Stimulated activated CD8-positive, alpha-beta memory T cell treated with anti-CD3 and anti-CD28 coated beads, Interleukin-7, amount 100 ng/mL, for 48 hours (primary cell): ENCODE measurements around the gene IPO11.
"Not testable (repeated sequence)": the region's sequence is repeated elsewhere in the genome, so short reads cannot be mapped to it uniquely, and the experiment has no call there.

Experiments
- DNase-seq, 2 donors: peaks; one replicate each; pipeline ENCODE4 v3.0.0-alpha.2; 2020; ENCODE audit warnings: low read depth in 1 of 2; ENCODE audit errors: extremely low read depth in 1 of 2

The IPO11 gene

DNA sequence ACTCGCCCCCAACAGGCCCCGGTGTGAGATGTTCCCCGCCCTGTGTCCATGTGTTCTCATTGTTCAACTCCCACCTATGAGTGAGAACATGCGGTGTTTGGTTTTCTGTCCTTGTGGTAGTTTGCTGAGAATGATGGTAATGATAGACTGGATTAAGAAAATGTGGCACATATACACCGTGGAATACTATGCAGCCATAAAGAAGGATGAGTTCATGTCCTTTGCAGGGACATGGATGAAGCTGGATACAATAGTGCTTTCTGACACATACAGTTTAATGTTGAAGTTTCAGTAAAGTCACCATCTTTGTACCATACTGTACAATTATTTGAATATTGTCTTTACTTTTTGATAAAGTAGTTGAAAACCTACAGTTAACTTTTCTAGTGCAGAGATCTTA is 96.2 kb downstream of the IPO11 start:
- DNase-seq: not testable (repeated sequence)

DNA sequence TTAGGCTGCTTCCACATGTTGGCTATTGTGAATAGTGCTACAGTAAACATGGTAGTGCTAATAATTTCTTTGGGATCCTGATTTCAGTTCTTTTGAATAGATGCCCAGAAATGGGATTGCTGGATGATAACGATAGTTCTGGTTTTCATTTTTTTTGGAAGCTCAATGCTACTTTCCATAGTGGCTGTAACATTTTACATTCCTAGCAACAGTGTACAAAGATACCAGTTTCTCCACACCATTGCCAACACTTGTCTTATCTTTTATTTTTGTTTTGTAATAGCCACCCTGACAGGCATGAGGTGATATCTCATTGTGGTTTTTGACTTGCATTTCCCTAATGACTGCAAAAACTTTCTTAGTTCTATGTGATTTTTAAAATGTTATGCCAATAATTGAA is 97.2 kb downstream of the IPO11 start:
- no peak for DNase-seq

DNA sequence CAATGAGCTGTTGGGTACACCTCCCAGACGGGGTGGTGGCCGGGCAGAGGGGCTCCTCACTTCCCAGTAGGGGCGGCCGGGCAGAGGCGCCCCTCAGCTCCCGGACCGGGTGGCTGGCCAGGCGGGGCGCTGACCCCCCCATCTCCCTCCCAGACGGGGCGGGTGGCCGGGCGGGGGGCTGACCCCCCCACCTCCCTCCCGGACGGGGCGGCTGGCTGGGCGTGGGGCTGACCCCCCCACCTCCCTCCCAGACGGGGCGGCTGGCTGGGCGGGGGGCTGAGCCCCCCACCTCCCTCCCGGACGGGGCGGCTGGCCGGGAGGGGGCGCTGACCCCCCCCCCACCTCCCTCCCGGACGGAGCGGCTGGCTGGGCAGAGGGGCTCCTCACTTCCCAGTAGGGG is 100.5 kb downstream of the IPO11 start:
- DNase-seq: not testable (repeated sequence)

DNA sequence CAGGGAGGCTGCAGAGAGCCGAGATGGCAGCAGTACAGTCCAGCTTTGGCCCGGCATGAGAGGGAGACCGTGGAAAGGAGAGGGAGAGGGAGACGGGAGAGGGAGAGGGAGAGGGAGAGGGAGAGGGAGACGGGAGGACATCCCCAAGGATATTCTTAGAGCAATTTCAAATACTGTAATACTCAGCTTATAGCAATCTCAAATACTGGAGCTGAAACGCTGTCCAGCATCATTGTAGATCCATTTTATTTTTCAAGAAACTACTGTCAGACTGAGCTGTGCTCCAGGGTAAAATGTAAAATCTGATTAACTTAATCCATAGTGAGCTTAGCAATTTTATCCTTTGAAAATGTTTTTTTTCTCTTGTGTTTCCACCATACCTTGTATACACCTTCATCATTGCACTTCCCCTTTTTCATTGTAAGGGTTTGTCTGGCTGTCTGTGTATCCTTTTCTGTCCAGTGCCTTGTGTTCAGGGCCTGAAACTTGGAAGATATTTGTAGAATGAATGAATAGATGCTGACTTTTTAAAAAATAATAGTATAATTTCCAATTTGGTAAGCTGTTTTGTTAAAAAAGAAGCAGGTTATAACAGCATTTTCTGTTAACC is 102.1 kb downstream of the IPO11 start:
- DNase-seq: no peak

DNA sequence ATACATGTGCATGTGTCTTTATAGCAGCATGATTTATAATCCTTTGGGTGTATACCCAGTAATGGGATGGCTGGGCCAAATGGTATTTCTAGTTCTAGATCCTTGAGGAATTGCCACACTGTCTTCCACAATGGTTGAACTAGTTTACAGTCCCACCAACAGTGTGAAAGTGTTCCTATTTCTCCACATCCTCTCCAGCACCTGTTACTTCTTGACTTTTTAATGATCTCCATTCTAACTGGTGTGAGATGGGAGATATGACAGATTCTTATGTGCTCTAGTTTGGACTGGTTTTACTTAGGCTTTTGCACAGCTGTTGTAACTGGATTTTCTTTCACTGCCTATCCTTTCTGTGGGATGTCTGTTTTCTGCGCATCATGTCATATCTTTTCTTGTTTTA is 108.2 kb downstream of the IPO11 start:
- not testable (repeated sequence) for DNase-seq

DNA sequence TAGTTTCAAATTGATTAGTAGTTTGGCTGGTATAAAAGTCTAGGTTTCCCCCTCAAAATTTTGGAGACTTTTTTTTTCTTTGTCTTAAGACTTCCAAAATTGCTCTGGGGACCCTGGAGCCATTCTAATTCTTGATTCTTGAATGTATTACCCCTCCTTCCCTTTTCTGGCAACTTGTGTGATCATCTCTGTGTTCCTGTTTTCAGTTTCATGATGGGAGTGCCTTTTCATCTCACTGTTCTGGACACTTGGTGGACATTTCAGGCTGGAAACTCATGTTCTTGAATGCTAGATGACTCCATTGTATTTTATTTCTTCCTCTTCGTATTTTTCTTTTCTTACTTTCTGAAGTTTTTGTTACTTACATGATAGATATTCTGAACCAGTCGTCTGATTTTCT is 108.8 kb downstream of the IPO11 start:
- DNase-seq: no peak

DNA sequence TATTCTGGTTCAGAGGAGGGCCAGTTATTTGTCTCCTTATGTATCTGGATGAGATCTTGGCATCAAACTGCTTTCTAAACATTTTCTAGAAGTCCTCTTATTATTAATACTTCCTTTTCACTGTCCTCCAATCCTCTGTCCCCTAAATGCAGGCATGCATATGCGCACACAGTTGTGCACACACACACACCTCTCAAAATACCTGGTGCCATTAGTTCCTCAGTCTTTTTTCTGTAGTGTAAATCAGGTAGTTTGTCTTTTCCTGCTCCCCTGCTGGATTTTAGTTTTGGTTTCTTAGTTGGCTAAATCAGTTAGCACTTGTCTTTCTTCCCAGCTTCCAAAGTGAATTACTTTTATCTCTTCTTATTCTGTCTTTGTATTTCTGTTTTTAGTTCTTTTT is 110.2 kb downstream of the IPO11 start:
- DNase-seq: no peak

DNA sequence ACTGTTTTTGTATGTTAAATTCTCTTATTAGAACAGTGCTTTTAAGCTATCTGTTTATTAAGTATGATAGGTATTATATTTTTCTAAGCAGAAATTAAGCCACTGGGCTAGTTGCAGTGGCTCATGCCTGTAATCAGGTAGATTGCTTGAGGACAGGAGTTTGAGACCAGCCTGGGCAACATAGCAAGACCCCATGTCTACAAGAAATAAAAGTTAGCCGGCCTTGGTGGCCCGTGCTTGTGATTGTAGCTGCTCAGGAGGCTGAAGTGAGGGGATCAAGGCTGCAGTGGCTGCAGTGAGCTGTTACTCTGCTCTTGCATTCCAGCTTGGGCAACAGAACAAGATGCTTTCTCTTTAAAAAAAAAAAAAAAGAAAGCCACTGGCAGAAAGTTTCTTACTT is 121.0 kb downstream of the IPO11 start:
- no peak for DNase-seq

DNA sequence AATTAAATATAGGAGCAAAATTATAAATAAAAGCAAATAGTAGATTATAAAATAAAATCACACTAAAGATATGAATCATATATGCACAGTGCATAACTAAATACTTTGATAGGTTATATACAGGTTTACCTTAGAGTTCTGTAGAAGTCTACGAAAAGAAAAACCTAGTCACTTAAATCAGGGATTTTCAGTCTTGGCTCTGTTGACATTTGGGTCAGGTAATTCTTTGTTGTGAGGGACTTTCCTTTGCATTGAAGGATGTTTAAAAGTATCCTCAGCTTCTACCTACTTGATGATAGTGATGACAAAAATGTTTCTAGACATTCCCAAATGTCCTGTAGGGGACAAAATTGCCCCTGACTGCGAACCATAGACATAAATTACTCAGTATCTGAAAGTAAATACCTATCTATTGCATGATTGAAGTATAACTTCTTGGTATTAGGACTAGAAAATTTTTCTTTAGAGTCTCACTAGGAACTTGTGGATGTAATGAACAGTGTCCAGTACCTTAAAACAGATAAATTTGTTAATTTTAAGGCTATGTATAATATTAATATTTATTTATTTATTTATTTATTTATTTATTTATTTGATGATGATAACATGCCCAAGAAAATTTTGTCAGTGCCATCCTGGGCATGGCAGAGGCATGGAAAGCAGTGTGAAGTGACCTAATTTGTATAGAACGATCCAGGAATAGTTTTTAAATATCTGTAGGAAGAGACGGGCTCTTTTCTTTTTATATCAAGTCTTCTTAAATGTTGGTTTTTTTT is 122.1 kb downstream of the IPO11 start:
- DNase-seq: no peak

DNA sequence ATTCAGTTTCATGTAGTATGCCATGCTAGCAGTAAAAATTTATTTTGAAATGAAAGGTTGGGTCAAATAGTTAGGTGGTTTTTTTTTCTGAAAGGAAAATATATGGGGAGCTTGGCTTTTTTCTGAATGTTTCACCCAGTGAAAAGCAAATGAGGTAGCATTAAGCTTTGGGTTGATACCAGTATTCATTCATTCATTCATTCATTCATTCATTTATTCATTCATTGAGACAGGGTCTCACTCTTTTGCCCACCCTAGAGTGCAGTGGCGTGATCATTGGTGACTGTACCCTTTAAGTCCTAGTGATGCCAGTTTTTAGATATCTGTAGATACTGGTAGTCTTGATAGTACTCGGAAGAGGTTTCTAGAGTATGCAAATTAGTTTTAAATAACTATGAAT is 123.7 kb downstream of the IPO11 start:
- no peak for DNase-seq

DNA sequence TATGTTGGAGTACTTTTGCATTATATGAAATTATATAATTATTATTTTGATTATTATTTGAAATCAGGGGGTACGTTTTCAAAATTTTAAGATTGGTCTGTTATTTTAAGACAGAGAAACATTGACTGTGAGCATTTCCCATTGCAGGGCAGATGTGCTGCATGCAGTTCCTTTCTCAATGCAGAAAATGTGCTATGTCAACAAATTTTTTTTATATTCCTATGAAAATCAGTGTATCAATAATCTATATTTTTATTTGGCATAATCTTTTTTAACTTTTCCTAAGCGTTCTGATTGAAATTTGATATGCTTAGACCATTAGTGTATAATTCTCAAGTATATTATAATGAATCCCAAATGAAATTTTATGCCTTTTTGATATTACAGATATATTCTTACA is 124.2 kb downstream of the IPO11 start:
- DNase-seq: no peak

DNA sequence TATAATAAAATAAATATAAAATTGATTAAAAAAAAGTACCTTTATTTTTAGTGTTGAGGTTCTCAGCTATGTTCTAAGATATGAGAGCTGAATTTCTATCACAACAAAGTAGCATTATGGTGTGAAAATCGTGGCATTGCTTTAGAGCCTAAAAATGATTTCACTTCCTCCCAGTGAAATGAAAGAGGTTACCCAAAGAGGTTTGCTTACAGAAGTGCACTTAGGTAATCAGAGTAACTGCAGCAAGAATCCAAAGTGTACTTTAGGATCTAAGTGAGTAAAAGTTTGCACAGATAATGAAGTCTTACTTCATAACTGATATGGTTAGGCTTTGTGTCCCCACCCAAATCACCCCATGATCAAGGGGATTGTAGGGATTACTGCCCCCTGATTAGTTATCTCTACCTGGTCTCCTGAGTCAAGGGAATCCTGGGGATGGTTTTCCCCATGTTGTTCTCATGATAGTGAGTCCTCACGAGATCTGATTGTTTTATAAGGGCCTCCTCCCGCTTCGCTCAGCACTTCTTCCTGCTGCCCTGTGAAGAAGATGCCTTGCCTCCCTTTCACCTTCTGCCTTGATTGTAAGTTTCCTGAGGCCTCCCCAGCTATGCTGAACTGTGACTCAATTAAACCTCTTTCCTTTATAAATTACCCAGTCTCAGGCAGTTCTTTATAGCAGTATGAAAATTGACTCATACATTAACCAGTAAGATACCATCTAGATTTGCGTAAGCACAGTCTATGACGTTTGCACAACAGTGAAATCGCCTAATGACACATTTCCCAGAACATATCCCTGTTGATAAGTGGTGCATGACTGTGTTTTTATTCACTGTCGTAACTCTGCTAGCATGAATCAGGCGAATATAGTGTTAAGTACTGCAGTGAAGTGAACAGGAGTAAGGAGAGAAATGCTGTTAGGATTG is 125.7 kb downstream of the IPO11 start:
- DNase-seq: peak in 1 of 2 donors; percentile 2

DNA sequence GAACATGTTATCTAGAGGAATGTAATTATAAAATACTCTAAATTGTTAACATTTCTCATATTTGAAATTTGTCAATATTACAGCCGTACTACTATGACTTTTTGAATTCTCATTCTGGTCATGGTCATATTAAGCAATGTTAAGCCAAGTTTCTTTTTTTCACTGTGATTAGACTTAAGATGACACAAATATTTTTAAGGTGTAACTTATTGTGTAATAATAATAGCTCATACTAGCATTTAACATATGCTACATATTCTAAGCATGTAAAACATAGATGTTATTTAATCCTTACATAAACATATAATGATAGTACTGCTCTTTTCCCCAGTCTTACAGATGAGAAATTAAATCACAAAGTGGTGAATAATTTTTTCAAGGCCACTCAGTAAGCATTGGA is 130.2 kb downstream of the IPO11 start:
- DNase-seq: no peak

DNA sequence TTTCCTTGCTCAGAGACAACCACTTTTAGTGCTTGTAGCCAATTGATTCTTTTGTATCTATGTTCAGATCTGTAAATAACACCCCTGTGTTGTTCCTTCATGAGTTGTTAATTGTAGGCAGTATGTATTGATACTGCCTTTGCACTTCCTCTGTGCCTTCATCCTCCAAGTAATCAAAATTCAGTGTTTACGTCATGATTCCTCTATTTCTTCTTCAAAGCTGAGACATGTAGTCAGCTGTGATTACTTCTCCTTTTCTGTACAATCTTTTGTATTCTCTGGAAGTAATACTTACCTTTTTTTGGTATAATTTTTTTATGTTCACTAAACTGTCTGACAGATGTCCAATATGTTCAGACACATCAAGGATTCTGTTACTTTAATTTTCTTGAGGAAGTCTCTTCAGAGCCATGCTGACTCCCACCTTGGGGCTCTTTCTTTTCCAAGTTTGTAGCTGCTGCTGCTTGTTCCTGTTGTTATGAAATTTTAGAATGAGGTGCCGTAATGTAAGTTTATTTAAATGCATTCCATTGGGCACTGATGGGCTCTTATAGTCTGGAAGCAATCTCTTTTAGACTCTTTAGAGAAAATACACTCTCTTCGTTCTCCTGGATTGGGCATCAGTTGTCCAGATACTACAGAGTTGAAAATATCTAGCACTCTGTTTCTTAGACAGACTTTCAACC is 135.5 kb downstream of the IPO11 start:
- no peak for DNase-seq

DNA sequence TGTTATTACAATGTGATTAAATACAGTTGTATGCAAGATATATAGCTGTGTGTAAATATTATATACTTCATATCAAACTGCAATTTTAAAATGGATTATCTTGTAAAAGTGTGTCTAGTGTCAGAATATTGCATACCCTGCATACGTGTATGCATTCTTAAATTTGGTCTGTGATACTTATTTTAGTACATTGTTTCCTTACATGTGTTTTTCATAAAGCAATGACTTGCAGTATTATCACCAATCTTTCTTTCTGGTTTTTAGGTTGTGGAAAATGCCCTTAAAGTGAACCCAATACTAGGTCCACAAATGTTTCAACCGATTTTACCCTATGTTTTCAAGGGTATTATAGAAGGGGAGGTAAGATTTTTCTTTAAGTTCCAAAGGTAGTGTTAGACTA is 137.5 kb downstream of the IPO11 start:
- no peak for DNase-seq

DNA sequence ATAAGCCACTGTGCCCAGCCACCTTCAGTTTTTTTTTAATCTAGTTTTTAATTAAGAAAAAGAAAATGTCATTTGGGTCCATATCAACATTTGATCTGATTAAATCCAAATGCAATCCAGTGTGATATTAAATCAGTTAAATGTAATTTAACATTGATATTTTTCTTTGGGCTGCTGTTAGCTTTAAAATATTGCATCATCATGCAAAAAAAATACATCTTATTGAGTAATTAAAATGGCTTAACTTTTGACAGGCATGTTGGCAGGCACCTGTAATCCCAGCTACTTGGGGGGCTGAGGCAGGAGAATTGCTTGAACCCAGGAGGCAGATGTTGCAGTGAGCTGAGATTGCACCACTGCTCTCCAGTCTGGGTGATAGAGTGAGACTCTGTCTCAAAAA is 143.4 kb downstream of the IPO11 start:
- no peak for DNase-seq

DNA sequence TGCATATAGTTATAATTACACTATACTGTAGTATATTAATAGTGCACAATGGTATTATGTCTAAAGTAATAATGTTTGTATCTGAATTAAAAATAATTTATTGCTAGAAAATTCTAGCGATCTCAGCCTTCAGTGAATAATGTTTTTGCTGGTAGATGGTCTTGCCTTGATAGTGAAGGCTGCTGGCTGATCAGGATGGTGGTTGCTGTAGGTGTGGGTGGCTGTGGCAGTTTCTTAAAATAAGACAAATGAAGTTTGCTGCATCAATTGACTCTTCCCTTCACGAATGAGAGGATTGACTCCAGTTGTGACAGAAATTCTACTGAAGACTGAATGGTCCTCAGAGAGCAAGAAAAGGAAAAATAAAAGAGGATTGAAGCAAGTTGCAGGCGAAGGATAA is 146.4 kb downstream of the IPO11 start:
- no peak for DNase-seq

DNA sequence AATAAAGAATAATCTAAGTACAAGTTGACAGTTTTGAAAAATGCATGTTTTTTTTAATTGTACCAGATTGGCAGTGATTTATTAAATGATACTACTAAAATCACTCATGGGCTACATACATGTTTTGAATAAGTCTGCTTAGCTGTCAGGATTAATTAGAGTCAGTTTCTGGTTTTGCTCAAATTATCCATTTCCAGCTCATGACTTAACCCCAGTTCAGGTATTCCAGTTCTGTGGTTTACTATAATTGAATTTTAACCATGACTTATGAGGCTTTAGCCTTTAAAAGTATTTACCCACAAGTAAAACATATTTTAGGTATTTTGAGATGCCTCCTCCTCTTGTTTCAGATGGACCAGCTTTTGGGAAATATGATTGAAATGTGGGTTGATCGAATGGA is 148.2 kb downstream of the IPO11 start:
- no peak for DNase-seq

DNA sequence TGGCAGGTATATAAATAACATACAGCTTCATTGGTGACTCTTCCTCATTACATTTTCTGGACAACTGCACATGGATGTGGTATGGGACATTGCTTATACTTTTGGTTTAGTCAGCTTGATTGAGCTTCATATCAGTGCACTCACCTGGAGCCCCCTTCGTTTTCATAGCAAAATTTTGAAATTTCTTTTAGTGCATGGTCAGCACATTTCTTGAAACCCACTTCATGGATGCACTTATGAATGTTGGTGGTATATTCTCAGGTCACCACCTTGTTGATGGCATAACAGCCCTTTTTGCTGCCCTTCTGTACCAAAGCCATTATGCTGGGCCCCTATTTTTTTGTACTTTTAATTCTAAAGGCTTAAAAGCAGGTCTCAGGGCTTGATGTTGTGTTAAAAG is 149.3 kb downstream of the IPO11 start:
- no peak for DNase-seq

DNA sequence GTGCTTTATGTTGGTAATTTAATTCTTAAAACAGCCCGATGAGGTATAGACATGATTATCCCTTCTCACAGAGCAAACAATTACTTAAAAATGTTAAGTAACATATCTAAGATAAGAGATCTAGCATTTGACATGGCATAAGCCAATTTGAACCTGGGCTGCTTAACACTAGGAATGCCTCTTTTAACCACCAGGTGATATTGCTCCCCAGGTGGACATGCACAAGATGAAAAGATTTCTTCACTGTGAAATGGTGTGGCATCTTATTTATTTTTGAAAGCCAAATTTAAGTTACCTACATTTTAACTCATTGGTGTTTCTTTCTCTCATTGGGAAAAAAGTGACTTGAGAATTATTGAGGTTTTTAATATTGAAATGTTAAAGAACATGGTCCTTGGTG is 150.3 kb downstream of the IPO11 start:
- DNase-seq: no peak

DNA sequence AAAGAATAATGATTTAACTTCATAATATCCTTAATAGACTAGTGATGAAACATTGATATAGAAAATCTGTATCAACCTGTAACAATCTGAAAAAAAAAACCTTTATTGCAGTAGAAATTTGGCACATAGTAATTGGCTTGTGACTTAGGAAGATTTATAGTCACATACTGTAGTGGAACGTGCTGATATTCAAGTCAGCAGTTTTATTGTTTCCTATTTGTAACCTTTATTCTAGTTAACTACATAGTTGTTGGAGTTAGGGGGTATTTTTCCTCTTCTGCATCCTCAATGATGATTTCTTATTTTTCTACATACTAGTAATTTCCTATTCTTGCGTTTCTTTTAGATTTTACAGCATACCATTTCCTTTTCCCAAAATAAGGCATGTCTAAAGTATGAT is 151.5 kb downstream of the IPO11 start:
- no peak for DNase-seq
